Measurements from ENCODE around the gene ANKRD6.
A peak's percentile ranks its signal among the peaks of the same experiment; 100 is the strongest.
"Not testable (repeated sequence)": the region's sequence is repeated elsewhere in the genome, so short reads cannot be mapped to it uniquely, and the experiment has no call there.

The ANKRD6 gene

DNA sequence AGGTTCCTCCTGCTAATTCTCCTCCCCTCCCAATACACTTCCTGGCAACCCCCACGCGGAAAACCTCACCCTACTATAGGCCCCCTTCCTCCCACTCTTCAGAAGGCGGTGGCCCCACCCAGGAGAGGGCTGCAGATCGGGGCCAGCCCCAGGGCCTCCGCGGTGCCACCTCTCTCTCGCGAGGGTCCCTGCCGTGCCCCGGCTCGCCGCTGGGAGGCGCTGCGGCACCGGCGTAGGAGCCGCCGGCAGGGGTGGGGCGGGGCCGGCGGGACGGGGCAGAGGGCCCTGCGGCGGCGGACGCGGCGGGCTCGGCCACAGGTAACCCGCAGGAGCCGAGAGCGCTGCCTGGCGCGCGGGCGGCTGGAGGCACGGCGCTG is at the start of gene ANKRD6:
Gene ANKRD6, plus strand, starts transcription at position 278 of the 377 bp plus-strand sequence. CDS start 133,825 bp downstream, outside the sequence.
- peak; percentile 19 for DNase-seq

- DNase-seq = peak; percentile 96
Measured at GRCh38 chr6:89385156-89385667, 47.7 kb upstream of the ANKRD6 start.

DNA sequence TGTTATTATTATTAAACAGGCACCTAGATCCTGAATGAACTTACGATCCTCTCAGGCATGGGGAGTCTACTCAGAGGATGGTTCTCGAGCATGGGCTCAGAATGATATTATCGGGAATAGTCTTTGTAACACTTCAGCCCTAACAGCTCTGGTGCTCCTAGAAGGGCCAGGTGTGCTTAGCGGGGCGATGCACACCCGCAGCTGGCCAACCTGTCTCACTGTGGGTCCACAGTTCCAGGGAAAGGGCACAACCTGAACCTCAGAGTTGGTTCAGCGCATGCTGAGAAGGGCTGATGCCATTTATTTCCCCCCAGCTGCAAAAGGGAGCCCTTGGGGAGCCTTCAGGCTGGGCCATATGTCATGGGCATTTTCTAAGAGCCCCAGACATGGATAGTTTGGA is 47.1 kb upstream of the ANKRD6 start:
- DNase-seq = no peak

DNA sequence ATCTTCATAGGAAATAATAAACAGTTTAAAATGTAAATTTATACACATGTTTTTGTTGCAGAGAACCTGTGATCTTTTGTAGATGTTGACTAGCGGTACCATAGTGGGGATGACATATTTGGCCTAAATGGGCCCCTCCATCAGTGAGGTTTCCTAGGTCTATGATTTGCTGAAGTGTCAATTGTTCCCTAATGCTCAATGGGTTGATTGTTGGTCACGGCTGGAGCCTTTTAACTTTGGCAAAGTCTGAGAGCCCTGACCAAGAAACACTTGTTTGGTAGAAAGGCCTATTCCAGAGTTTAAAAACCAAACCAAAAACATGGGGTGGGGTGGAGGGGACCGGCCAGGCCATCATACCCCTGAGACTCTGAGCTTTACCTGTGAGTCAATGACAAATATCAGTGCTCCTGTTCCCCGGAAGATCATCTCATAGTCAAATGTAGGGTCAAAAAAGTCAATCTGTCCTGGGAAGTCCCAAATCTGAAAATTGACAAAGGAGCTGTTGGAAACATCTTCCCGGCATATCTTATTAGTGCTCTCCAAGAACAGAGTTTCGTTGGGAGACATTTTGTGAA is 45.9 kb upstream of the ANKRD6 start:
- DNase-seq = no peak

DNA sequence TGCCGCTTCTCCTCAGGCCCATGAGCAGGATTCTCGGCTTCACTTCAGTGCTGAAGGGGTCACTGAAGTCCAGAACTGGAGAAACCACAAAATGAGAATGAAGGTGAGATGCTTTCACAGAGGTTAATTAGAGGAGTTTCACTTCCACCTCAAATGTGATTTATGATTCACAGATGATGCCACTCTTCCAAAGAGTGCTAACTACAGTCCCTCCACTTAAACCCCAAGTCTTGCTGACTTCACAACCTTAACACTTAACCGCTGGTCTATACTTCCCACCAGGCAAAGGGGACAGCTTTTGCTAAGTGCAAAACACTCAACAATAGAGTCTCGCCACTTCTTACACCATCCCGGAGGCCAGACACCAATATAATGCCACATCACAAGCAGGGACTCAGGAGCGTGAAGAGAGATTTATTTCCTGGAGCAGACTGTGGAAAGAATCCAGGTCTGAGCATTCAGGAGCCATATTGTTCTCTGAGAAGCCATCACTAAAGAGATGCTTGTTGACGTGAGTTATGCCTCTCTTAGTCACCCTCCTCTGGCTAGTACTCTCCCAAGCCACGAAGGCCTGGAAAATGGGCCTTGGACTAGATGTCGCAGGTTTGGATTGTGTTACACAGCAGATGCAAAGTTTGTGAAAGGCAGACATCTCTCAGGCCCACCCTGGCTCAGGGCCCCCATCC is 45.3 kb upstream of the ANKRD6 start:
- DNase-seq = no peak

- DNase-seq = no peak
Measured at GRCh38 chr6:89388846-89389245, 44.1 kb upstream of the ANKRD6 start.

GRCh38 chr6:89392823-89393222 is 40.1 kb upstream of the ANKRD6 start:
- DNase-seq = no peak

GRCh38 chr6:89393659-89394058 is 39.3 kb upstream of the ANKRD6 start:
- DNase-seq = no peak

- DNase-seq = not testable (repeated sequence)
Measured at GRCh38 chr6:89397884-89398283, 35.1 kb upstream of the ANKRD6 start.

DNA sequence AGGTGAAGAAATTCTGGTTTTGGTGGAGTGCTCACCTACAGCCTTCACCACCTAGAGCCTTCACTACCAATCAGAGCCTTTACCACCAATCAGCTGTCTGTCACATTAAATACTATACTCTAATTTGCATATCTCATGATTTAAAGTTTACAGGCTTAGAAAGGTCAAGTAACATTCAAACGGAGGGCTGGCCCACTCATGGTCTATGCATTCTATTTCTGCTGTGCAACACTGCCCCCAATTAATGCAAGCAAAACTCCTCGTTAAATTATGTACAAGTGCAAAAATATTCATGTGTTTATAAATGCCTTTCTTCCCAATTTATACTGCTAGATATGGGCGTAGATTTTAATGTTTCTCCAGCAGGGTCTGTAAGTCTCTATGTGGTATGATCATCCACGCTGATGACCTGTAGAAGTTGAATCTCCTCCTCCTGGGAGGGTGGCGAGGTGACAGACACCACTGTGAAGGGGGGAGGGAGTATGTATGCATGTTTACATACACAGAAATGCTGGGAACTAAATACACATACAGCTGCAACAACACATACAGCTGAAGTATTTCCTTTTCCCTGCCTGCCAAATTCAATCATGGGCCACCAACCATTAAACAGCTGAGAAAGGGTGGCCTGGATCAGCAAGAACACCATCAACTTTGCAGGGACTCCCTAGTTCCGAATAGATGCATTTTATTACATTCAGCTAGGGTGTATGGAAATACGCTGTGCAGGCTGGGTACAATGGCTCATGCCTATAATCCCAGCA is 34.0 kb upstream of the ANKRD6 start:
- no peak for DNase-seq

- no peak for DNase-seq
Measured at GRCh38 chr6:89400050-89400449, 32.9 kb upstream of the ANKRD6 start.

- DNase-seq = no peak
Measured at GRCh38 chr6:89400912-89401399, 32.0 kb upstream of the ANKRD6 start.

- no peak for DNase-seq
Measured at GRCh38 chr6:89402776-89403175, 30.2 kb upstream of the ANKRD6 start.

DNA sequence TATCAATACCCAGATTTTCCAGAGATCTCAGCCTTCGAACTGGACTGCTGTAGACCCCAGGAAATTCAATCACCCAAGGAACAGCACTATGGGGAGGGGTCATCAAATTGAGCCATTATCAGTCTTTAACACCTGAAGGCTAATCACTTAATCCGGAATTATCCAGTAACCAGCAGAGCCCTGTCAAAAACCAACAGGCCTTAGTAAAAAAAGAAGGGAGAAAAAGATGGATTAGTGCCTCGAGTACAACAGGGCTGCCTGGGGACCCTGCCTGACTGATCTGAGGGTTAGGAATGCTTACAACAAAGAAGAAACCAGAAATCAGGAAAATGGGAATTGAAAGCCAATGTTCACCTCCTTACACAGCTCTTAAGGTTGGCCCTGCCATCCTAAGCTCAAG is 28.4 kb upstream of the ANKRD6 start:
- no peak for DNase-seq

DNA sequence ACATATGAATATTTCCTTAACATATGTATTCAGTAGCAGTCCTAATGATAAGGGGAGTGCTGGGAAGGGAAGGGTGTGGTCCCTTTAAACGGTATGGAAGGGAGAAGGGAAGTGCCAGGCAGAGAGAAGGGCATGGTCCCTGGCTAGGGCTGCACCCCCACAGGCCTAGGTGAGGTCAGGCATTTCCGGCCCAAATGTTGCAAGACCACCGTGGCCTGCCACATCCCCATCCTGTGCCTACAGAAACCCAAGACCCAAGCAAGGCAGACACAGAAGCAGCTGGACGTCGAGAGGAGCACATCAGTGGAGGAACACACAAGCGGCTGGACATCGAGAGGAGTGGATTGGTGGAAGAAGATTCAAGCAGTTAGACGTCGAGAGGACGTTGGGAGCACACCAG is 26.8 kb upstream of the ANKRD6 start:
- DNase-seq = no peak

DNA sequence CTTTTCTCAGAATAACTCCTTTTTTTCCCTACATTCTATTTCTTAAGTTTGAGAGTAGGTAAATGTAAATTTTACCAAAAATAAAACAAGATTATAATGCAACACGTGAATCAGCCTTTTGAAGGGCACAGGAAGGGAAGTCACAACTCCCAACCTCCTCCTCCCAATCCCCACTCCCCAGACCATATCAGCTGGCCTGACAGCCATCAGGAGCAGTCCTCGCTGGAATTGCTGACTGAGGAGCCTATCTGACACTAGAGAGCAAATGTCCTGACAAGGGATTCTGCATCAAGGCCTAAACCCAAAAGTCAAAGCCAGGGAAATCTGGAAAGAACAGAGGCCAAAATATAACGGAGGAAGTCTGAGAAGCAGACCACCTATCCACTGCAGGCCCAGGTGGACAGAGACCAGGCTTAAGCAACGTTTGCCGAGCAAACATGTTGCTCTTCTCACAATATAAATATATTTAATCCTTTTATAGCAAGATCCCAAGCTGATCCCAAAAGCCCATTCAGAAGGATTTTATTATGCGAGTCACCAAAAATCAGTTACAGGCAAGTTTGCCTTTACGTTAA is 23.4 kb upstream of the ANKRD6 start:
- no peak for DNase-seq

DNA sequence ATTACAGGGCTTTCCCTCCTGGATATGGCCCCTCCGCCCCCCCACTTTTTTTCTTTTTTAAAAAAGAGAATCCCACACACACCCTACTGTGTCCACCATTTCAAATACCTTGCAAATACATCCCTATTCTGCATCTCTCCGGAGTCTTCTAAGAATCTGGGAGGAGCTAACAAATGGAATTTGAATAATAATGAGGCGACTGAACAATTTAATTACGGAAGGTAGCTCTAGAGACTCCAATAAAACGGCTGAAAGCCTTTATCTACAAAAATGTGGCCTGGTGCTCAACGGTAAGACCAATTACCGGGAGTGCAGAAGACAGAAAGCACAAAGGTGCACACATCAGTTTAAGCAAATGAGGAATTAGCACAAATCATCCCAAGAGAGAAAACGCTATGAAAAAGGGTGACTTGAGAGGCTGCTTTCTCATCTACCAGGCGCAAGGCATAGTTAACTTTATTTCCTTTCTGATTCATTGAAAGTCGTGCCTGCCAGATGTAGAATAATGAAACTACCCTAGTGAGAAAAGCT is 22.7 kb upstream of the ANKRD6 start:
- DNase-seq = no peak

DNA sequence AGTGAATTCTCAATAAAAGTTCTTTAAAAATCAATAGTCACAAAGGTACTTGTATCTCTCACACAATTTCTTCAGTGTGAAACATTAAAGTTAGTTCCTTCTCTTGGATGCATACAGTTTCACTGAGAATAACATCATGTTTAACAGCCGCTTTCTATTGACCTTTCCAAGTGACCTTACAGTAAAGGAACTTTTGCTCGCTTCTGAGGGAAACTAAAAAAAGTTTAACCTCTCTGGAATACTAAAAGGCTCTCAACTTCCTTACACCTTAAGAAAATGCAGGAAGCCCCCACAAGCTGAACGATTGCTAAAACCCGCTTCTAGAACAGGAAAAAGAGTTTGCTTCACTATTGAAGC is 22.2 kb upstream of the ANKRD6 start:
- no peak for DNase-seq

GRCh38 chr6:89411145-89412070 is 21.5 kb upstream of the ANKRD6 start:
- DNase-seq = no peak

DNA sequence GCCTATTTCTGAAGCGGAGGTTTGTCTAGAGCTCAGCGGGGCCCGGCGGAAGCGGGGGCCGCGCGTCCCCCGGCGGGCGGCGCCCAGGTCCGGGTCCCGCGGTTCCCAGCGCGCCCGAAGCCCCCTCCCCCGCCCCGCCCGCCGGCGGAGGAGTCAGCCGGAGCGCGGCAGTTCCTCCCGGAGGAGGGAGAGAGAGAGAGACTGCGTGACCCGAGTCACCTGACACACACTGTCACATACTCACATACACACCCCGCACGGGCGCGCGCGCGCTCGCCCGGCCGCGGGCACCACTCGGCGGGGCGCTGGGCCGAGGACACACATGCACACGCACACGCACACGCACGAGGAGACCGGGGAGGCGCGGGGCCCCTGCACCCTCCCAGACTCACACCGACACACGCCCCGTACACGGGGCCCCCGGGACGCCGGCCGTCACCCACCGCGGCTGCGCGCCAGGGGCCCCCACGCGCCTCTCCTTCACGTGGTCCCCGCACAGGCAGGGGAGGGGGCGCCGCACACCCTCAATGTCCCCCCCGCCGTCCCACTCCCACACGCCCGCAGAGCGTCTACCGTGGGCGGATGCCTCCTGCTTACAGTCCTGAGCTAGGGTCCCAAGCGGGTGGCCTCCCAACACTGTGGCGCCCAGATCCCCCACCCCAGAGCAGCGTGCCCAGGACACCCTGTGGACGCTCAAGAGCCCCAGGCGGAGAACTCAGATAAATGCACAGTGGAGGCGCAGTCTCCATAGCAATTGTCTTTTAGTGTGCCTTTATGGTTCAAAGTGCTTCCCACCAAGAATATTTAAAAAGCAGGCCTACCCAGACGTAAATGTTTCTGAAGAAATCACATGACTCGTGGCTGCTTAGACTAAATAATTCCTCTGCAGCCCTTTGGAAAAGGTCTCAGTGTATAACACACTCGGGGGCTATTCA is 20.6 kb upstream of the ANKRD6 start, which contains the start of gene RRAGD:
Gene RRAGD, minus strand, starts transcription at position 203 of the 935 bp plus-strand sequence. CDS start 280 bp downstream, outside the sequence.
- DNase-seq = peak; percentile 49

DNA sequence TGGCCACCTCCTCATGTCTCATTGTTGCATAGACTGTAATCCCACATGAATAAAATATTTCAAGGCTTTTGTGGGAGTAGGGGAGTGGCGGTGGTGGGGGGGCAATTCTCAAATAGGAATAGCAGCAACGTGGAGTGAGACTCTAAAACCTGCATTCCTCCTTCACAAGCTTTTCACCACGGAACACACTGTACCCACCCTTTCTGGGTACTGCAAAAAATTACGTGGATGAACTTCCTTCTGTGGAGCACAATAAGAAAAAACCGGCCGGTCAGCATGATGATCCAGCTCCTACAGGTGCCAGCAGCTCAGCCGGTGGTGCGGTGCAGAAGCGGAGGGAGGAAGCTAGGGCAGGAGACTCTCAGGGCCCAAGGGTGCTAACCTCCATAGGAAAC is 19.9 kb upstream of the ANKRD6 start:
- no peak for DNase-seq

All from NCI-H1694 treated with DMSO at 0.1 percent for 48 hours (cell line).